HUES64 (cell line): ENCODE results near the gene MVK.

Experiments
- H3K27ac ChIP-seq: 2 replicates; pipeline ENCODE4 v1.7.0; 2013; ENCODE audit warnings: low read depth, low read length, inconsistent platforms
- H3K27me3 ChIP-seq: 2 replicates; pipeline ENCODE4 v1.6.1; 2013; ENCODE audit warnings: mild to moderate bottlenecking, low read length; ENCODE audit not compliant: insufficient read depth
- H3K36me3 ChIP-seq: 2 replicates; pipeline ENCODE4 v1.6.1; 2013; ENCODE audit warnings: mild to moderate bottlenecking, low read length; ENCODE audit not compliant: insufficient read depth
- H3K4me1 ChIP-seq: 2 replicates; pipeline ENCODE4 v1.6.1; 2013; ENCODE audit warnings: mild to moderate bottlenecking, low read length, moderate library complexity; ENCODE audit not compliant: insufficient read depth
- H3K4me3 ChIP-seq: 2 replicates; pipeline ENCODE4 v1.5.1; 2013; ENCODE audit warnings: mild to moderate bottlenecking, low read length, moderate library complexity
- H3K9ac ChIP-seq: 2 replicates; pipeline ENCODE4 v1.6.1; 2013; ENCODE audit warnings: mild to moderate bottlenecking, low read depth, low read length
- H3K9me3 ChIP-seq: 2 replicates; pipeline ENCODE4 v1.6.1; 2013; ENCODE audit warnings: low read depth, low read length; ENCODE audit not compliant: insufficient read depth
- WGBS: fragments of 150-250, 120-280 bp; methylation state at CpG from one replicate; pipeline ENCODE4 v1.1.7; 2013; ENCODE audit warnings: missing lambda C conversion rate; 5-methylcytosine and 5-hydroxymethylcytosine counted together

Gene MVK

DNA sequence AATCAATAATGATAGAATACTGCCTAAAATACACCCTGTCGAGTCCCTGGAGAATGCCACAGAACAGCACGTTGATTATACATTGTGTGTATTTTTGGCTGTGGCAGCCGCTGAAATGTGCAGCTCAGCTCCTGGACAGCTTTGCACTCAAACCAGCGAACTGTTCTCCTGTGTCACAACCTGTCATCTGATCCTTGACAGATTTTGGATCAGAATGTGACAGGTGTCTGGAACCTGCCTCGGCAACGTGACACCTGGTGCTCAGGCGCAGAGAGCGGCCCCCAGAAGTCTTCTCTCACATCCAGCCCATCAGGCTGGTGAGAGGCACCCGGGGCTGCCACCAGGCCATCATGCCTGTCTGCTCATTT is 19.3 kb downstream of the MVK start:
- H3K27ac ChIP-seq: no peak overlapping the region
- no peak overlapping the region for H3K9ac ChIP-seq
- WGBS: 95% methylated on average over 9 of the region's 9 CpGs
- H3K4me1 ChIP-seq: peaks cover under 1% of the 10 kb centered on the region
- H3K9me3 ChIP-seq: no peaks in the 10 kb centered on the region
- no peaks in the 10 kb centered on the region for H3K27me3 ChIP-seq
- no peak overlapping the region for H3K4me3 ChIP-seq
- H3K36me3 ChIP-seq: peaks cover 43% of the 10 kb centered on the region

DNA sequence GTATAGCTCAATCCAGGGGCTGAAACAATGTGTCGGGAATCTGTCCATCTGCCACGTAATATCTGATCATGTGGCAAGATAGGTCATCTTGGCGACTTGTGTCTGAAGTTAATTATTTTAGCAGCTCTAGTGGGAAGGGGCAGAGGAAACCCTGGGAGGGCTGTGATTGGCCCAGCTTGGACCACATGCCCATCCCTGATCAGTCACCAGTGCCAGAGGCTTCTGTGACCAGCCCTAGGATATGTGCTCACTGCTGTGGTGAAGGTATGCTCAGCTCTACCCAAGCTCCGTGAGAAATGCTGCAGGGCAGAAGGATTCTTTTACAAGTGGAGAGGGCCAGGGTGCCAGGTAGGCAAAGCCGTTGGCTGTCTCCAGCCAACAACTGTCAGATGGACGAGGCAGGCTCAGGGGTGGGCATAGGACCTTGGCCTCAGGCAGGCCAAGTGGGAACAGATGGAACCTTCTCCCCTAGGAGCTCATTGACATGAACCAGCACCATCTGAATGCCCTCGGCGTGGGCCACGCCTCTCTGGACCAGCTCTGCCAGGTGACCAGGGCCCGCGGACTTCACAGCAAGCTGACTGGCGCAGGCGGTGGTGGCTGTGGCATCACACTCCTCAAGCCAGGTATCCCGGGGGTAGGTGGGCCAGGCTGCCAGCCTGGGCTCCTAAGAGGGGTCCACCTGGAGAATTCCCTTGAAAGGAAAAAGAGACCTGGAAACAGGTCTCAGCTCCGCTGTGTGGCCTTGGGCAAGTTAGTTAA is 21.1 kb downstream of the MVK start:
- Histone ChIP-seq H3K27me3 (no peaks in the 10 kb centered on the region), H3K9me3 (no peaks in the 10 kb centered on the region), H3K9ac (no peak overlapping the region), H3K4me3 (no peak overlapping the region), H3K4me1 (peaks cover 8% of the 10 kb centered on the region), H3K36me3 (peaks cover 33% of the 10 kb centered on the region), H3K27ac (no peak overlapping the region)
- WGBS: 93% methylated on average over 15 of the region's 15 CpGs

DNA sequence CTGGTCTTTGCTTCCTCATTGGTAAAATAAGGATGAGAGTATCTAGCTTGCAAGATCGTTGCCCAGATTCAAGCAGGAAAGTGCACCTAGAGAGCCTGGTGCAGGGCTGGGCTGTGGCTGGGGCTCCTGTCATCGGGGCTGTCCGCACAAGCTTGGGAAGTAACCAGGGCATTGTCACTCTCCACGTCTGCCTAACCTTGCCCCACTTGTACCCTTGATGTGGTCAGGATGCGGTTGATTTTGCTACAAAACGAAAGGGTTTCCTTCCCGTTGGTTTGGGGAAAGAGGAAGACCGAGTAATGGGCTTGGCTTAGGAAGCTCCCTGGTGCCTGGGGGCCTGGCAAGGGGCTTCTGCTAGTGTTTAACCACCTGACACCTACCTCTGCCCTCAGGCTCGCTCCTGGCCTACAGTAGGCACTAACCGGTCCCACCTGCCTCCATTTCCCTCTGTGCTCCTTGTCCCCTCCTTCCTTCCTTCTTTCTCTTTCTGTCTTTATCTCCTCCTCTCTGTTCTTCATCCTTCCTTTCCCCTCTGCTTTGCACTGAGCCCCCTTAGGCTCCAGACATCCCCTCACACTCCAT is 21.8 kb downstream of the MVK start:
- Histone ChIP-seq H3K9me3 (no peaks in the 10 kb centered on the region), H3K27ac (no peak overlapping the region), H3K36me3 (peaks cover 33% of the 10 kb centered on the region), H3K9ac (no peak overlapping the region), H3K4me3 (no peak overlapping the region), H3K4me1 (peaks cover 8% of the 10 kb centered on the region), H3K27me3 (no peaks in the 10 kb centered on the region)
- WGBS: 85% methylated on average over 10 of the region's 10 CpGs

DNA sequence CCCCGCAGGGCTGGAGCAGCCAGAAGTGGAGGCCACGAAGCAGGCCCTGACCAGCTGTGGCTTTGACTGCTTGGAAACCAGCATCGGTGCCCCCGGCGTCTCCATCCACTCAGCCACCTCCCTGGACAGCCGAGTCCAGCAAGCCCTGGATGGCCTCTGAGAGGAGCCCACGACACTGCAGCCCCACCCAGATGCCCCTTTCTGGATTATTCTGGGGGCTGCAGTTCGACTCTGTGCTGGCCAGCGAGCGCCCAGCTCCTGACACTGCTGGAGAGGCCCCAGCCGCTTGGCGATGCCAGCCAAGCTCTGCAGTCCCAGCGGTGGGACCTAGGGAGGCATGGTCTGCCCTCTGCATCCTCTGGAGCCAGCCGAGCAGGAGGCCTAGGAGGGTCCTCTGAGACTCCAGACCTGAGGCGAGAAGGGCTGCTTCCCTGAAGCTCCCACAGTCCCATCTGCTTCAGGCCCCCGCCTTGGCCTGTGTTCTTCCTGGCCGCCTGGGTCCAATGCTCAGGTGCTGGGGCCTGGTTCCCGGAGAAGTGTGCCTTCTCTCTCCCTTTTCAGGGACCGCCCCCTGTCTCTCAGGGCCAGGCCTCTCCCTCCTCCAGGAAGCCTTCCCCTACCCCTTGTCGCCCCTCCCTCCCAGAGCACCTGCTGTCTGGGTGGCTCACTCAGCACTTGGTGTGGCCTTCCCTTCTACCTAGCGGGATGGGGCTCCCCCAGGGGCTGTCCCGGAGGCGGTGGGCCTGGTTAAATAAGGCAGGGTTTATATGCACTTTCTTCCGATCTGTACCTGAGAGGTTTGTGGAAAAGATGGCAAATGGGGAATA is 23.0 kb downstream of the MVK start:
- 93% methylated on average over 24 of the region's 24 CpGs for WGBS
- Histone ChIP-seq H3K27me3 (no peaks in the 10 kb centered on the region), H3K4me3 (no peak overlapping the region), H3K27ac (no peak overlapping the region), H3K4me1 (peaks cover 8% of the 10 kb centered on the region), H3K36me3 (peaks cover 28% of the 10 kb centered on the region), H3K9me3 (no peaks in the 10 kb centered on the region), H3K9ac (no peak overlapping the region)

DNA sequence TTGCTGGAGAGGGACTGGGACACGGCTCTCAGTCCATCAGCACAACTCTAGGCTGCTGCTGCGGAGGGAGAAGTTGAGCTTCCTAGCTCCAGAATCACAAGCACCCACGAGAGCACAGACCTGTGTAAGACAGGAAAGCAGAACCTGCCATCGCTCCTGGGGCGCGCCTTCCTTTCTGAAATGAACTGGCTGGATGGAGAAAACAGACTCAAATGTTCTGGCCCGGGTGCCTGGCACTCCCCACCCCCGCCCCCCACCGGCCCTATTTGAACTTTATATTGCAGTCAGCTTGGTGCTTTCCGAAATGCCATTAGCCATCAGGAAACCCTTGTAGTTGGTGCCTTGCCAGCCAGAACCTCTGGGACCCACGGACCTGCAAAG is 23.8 kb downstream of the MVK start:
- H3K27me3 ChIP-seq: no peaks in the 10 kb centered on the region
- no peaks in the 10 kb centered on the region for H3K9me3 ChIP-seq
- H3K27ac ChIP-seq: no peak overlapping the region
- H3K36me3 ChIP-seq: peaks cover 20% of the 10 kb centered on the region
- no peak overlapping the region for H3K9ac ChIP-seq
- peaks cover 8% of the 10 kb centered on the region for H3K4me1 ChIP-seq
- no peak overlapping the region for H3K4me3 ChIP-seq
- 64% methylated on average over 11 of the region's 11 CpGs for WGBS

DNA sequence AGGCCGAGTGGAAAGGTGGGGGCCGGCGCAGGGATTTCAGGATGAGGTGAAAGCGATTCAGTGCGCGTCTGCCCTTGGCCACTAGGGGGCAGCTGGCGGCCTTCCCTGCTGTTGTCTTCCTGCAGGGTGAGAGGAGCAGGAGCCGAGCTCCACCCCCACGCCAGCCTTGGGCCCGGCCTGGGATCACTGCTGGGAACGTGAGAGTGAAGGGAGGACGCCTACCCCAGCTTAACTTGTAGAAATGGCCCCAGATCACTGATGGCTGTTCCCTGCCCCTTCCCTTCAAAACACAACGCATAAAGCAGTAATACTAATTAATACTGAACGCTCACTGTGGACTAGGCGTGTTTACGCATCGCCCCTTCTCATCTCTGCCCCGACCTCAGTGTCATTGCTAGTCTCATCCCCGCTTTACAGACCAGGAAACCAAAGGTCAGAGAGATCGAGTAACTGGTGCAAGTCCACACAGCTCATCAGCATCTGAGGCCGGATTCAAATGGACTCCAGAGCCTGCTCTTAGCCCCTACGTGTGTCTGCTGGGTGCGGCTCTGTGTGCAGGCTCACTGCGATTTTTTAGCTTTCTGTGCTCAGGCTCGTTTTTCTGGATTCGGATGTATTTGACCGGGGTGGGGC is 24.3 kb downstream of the MVK start:
- Histone ChIP-seq H3K27ac (no peak overlapping the region), H3K4me1 (peaks cover 8% of the 10 kb centered on the region), H3K27me3 (no peaks in the 10 kb centered on the region), H3K9ac (no peak overlapping the region), H3K4me3 (no peak overlapping the region), H3K36me3 (peaks cover 16% of the 10 kb centered on the region; the same call in 1 of the 2 replicates), H3K9me3 (no peaks in the 10 kb centered on the region)
- WGBS: 48% methylated on average over 27 of the region's 27 CpGs

DNA sequence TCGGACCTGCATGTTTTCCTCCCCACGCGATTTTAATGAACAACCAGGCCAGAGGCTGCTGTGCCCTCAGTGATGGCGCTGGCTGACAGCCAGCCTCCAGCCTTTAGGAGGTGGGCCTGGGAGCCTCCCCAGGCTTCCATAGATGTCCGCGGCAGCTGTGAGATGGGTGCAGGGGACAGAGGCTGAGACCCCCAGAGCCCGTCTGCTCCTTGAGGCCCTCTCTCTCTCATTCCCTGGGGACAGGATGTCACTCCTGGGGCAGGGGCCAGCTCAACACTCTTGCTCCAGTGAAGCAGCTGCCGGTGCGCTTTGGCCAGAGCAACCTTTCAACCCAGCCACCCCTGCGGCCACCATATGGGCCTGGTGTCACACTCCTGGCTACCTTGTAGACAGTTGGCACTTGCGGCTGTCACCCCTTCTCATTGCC is 24.8 kb downstream of the MVK start:
- no peaks in the 10 kb centered on the region for H3K9me3 ChIP-seq
- 93% methylated on average over 11 of the region's 11 CpGs for WGBS
- H3K27ac ChIP-seq: no peak overlapping the region
- H3K4me3 ChIP-seq: no peak overlapping the region
- H3K9ac ChIP-seq: no peak overlapping the region
- H3K4me1 ChIP-seq: peaks cover 8% of the 10 kb centered on the region
- no peaks in the 10 kb centered on the region for H3K27me3 ChIP-seq
- H3K36me3 ChIP-seq: peaks cover 10% of the 10 kb centered on the region; the same call in 1 of the 2 replicates

DNA sequence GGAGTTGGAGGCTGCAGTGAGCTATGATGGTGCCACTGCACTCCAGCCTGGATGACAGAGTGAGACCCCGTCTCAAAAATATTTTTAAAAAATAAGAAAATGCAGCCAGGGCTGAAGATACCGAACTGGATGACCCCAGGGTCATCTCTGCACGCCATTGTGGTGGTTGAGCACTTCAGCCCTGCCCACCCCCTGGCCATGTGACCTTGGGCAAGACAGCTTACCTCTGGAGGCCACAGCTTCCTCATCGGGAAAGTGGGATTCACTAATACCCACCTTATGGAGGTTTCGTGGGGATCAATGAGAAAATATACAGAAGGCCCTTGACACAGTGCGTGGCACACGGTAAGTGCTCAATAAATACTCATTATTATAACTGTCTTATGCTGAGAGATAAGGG is 25.5 kb downstream of the MVK start:
- WGBS: 85% methylated on average over 7 of the region's 7 CpGs
- Histone ChIP-seq H3K4me3 (no peak overlapping the region), H3K36me3 (peaks cover 10% of the 10 kb centered on the region; the same call in 1 of the 2 replicates), H3K9ac (no peak overlapping the region), H3K27me3 (no peaks in the 10 kb centered on the region), H3K9me3 (no peaks in the 10 kb centered on the region), H3K27ac (no peak overlapping the region), H3K4me1 (peaks cover 8% of the 10 kb centered on the region)

DNA sequence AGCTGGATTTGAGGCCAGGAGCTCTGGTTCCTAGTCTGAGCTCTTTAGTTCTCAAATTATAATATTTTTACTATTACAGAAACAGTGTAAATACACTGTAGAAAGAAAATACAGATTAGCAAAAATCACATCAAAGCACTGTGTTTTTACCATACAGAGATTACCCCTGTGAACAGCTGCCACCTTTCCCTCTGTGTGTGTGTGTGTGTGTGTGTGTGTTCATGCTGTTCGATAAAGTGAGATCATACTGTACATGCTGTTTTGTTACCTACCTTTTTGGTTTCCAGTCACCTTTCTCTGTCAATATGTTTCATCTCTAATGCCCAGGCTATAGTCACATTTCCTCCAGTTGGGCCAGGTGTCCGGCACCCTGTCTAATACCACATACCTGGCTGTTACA is 26.9 kb downstream of the MVK start:
- Histone ChIP-seq H3K9me3 (no peaks in the 10 kb centered on the region), H3K36me3 (no peaks in the 10 kb centered on the region), H3K4me3 (no peak overlapping the region), H3K9ac (no peak overlapping the region), H3K27me3 (no peaks in the 10 kb centered on the region), H3K27ac (no peak overlapping the region), H3K4me1 (peaks cover 8% of the 10 kb centered on the region)
- 98% methylated on average over 2 of the region's 2 CpGs for WGBS

DNA sequence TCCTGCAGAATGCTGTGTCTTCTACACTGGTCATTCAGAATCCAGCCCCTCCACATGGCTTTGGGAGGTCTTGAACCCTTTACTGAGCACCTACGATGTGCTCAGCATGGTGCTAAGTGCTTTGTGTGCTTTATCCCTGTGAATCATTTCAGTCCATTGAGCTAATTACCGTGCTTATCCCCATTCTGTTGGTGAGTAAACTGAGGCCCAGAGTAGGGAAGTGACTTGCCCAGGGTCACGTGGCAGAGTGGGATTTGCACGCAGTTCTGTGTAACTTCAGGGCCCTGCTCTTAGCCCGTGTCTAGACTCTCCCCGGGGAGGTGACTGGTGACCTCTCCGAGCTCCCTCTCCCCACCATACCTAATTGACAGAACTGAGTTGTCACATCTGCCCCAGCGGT is 27.4 kb downstream of the MVK start:
- Histone ChIP-seq H3K9me3 (no peaks in the 10 kb centered on the region), H3K36me3 (no peaks in the 10 kb centered on the region), H3K27ac (no peak overlapping the region), H3K9ac (no peak overlapping the region), H3K4me1 (peaks cover 8% of the 10 kb centered on the region), H3K27me3 (no peaks in the 10 kb centered on the region), H3K4me3 (no peak overlapping the region)
- WGBS: 92% methylated on average over 8 of the region's 8 CpGs

DNA sequence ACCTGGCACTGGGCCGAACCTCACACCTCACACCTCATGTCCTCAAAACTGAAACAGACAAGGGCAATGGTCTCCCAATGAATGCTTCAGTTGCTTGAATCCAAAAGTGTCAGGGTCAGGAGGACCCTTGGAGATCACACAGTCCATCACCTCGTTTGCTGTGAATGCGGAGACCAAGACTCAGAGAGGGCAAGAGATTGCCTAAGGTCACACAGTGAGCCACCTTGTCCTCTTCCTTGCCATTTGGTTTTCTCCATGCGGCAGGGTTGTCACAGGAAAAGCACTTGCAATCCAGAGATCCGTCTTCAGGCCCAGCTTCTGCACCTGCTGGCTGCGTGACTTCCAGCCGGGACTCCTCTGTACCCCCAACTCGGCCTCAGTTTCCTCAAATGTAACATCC is 28.0 kb downstream of the MVK start:
- no peaks in the 10 kb centered on the region for H3K27me3 ChIP-seq
- H3K4me3 ChIP-seq: no peak overlapping the region
- no peaks in the 10 kb centered on the region for H3K9me3 ChIP-seq
- WGBS: 93% methylated on average over 8 of the region's 8 CpGs
- H3K36me3 ChIP-seq: no peaks in the 10 kb centered on the region
- peaks cover 8% of the 10 kb centered on the region for H3K4me1 ChIP-seq
- no peak overlapping the region for H3K27ac ChIP-seq
- H3K9ac ChIP-seq: no peak overlapping the region
